Brain pericyte (primary cell): Measurements from ENCODE around the gene EPS8L1.
"Not testable (repeated sequence)": the region's sequence is repeated elsewhere in the genome, so short reads cannot be mapped to it uniquely, and the experiment has no call there.

Source experiments
- DNase-seq: peaks from one replicate; pipeline ENCODE4 v3.0.0-alpha.2; 2012; ENCODE audit warnings: low read depth, low spot score

EPS8L1 gene

GRCh38 chr19:55050749-55051532 lies 24.7 kb upstream of the EPS8L1 start:
- no peak for DNase-seq

GRCh38 chr19:55053735-55054134 lies 21.9 kb upstream of the EPS8L1 start:
- DNase-seq, result no peak

GRCh38 chr19:55056827-55057226 lies 18.8 kb upstream of the EPS8L1 start:
- DNase-seq, result no peak

- no peak for DNase-seq
These were observed 16.7 kb upstream of the EPS8L1 start for GRCh38 chr19:55058781-55059610.

- not testable (repeated sequence) for DNase-seq
These were observed 15.4 kb upstream of the EPS8L1 start for GRCh38 chr19:55060287-55060686.

GRCh38 chr19:55062735-55063491 lies 12.8 kb upstream of the EPS8L1 start, which contains the start of gene RDH13:
Gene RDH13, minus strand, starts transcription at chr19:55063148. Its CDS starts 116 bp downstream, at chr19:55063032.
- DNase-seq, result peak; percentile 82

- DNase-seq, result no peak
These were observed 12.2 kb upstream of the EPS8L1 start for GRCh38 chr19:55063492-55063843.

GRCh38 chr19:55065516-55065915 lies 10.2 kb upstream of the EPS8L1 start:
- not testable (repeated sequence) for DNase-seq

- DNase-seq, result no peak
These were observed 9.5 kb upstream of the EPS8L1 start for GRCh38 chr19:55066107-55066709.

- no peak for DNase-seq
These were observed 7.8 kb upstream of the EPS8L1 start for GRCh38 chr19:55067869-55068268.

- no peak for DNase-seq
These were observed 6.5 kb upstream of the EPS8L1 start for GRCh38 chr19:55068950-55069864.

GRCh38 chr19:55069865-55070197 lies 5.8 kb upstream of the EPS8L1 start:
- DNase-seq, result no peak

GRCh38 chr19:55070466-55071128 lies 5.1 kb upstream of the EPS8L1 start:
- DNase-seq, result no peak

GRCh38 chr19:55071129-55071502 lies 4.6 kb upstream of the EPS8L1 start:
- DNase-seq, result no peak

GRCh38 chr19:55071913-55072312 lies 3.8 kb upstream of the EPS8L1 start:
- no peak for DNase-seq

- DNase-seq, result no peak
These were observed 652 bp downstream of the EPS8L1 start for GRCh38 chr19:55076321-55076720.

- DNase-seq, result no peak
These were observed 1.4 kb downstream of the EPS8L1 start for GRCh38 chr19:55077106-55077505.

GRCh38 chr19:55078996-55079395 lies 3.3 kb downstream of the EPS8L1 start:
- DNase-seq, result no peak

- no peak for DNase-seq
These were observed 3.9 kb downstream of the EPS8L1 start for GRCh38 chr19:55079400-55080038.
